Esophagus (tissue), 2 donors: ENCODE measurements around the gene ANKS4B. TPM values are rescaled to one million over a fixed set of nuclear protein-coding genes. Genes with fewer than 3 reads are reported as not detected.
"Not testable (repeated sequence)": the region's sequence is repeated elsewhere in the genome, so short reads cannot be mapped to it uniquely, and the experiment has no call there.

Source experiments
- H3K27ac ChIP-seq, 2 donors: one replicate each; pipeline ENCODE4 v1.5.1; 2013; ENCODE audit warnings: low read depth in 2 of 2, mild to moderate bottlenecking in 2 of 2, inconsistent platforms in 1 of 2, low read length in 1 of 2, moderate library complexity in 1 of 2
- H3K27me3 ChIP-seq, 2 donors: one replicate each; pipeline ENCODE4 v1.6.1; 2013; ENCODE audit warnings: low read length in 2 of 2, control low read depth in 1 of 2, mild to moderate bottlenecking in 1 of 2; ENCODE audit not compliant: insufficient read depth in 2 of 2, control insufficient read depth in 1 of 2
- H3K36me3 ChIP-seq, 2 donors: one replicate each; pipeline ENCODE4 v1.6.1; 2013; ENCODE audit warnings: low read length in 1 of 2; ENCODE audit not compliant: control insufficient read depth in 2 of 2, insufficient read depth in 2 of 2
- H3K4me1 ChIP-seq, 2 donors: one replicate each; pipeline ENCODE4 v1.6.1; 2013; ENCODE audit warnings: low read length in 1 of 2; ENCODE audit not compliant: control insufficient read depth in 2 of 2, insufficient read depth in 2 of 2
- H3K4me3 ChIP-seq, 2 donors: one replicate each; pipeline ENCODE4 v1.5.1; 2013; ENCODE audit warnings: low read length in 2 of 2, mild to moderate bottlenecking in 2 of 2, low read depth in 1 of 2, moderate library complexity in 1 of 2
- H3K9me3 ChIP-seq, 2 donors: one replicate each; pipeline ENCODE4 v1.6.1; 2013; ENCODE audit warnings: mild to moderate bottlenecking in 2 of 2, low read depth in 1 of 2, low read length in 1 of 2, moderate library complexity in 1 of 2; ENCODE audit not compliant: control insufficient read depth in 2 of 2, insufficient read depth in 1 of 2
- WGBS, 2 donors: extraction: QIAGEN DNeasy Blood & Tissue Kit; methylation state at CpG; one replicate each; pipeline ENCODE4 v1.1.7; 2013; 5-methylcytosine and 5-hydroxymethylcytosine counted together
- polyA plus RNA-seq, 2 donors: library from polyadenylated mRNA; stranded (reverse); fragments of 200-250 nt; gene quantifications; one replicate each; pipeline ENCODE4 v1.2.3, GENCODE V29; 2013
- donor health status: healthy with polysubstance abuse.
- donor health status: Bipolar disorder and iron deficiency.

Gene ANKS4B
- polyA plus RNA-seq, 2 donors = not detected

DNA sequence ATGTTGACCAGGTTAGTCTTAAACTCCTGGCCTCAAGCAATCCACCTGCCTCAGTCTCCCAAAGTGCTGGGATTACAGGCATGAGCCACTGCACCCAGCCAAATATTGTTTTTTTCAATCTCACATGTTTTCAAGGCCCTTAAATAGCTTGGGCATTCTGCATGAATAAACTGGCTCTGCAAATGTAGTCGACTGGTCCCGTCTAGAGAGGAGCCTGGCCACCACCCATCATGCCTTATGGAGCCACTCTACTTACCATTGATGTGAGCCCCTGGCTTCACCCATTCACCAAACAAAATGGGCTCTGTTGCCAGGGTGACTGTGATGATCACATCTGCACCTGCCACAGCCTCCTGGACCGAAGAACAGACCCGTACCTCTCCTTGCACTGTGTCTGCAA is 33.8 kb downstream of the ANKS4B start:
- Histone ChIP-seq H3K27me3 (no peaks in the 10 kb centered on the region), H3K36me3 (no peaks in the 10 kb centered on the region), H3K9me3 (no peaks in the 10 kb centered on the region), H3K27ac (no peak overlapping the region), H3K4me3 (no peak overlapping the region), H3K4me1 (no peaks in the 10 kb centered on the region)
- 88 to 90% methylated on average over 4 of the region's 4 CpGs for WGBS, 2 donors

DNA sequence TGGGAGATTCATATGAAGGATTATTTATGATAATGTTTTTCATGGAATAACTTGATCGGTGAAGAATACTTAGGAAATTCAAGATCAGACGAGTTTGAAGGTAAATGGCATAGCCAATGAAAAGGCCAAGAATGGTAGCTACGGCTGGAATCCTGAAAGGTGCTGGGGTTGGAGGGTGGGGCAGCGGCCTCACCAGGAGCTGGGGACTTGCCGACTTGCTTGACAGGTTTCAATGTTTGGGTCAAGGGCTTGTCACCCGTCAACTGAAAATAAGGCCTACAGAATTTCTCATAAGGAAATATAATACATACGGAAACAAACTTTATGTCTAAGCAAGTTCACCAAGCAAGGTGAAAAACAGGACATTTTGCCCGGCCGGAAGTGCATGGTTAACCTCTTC is 34.7 kb downstream of the ANKS4B start:
- H3K27ac ChIP-seq = no peak overlapping the region
- no peaks in the 10 kb centered on the region for H3K36me3 ChIP-seq
- H3K4me3 ChIP-seq = no peak overlapping the region
- 85 to 89% methylated on average over 9 of the region's 9 CpGs for WGBS, 2 donors
- no peaks in the 10 kb centered on the region for H3K4me1 ChIP-seq
- H3K27me3 ChIP-seq = no peaks in the 10 kb centered on the region
- H3K9me3 ChIP-seq = no peaks in the 10 kb centered on the region

DNA sequence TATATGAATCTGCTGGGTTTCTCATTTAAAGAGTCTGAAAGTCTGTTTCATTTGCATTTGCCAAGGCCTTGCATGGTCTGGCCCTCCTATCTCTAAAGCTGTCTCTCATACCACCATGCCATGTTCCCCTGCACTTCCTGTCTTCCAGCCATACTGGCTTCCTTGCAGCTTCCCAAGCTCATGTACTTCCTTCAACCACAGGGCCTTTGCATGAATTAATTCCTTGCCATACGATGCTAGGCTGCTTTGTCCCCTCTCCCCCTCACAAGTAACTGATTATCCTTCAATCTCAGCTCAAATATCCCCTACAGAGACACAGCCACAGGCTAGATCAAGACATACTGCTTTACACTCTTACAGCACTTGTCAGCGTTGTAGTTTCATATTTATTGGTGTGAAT is 38.8 kb downstream of the ANKS4B start:
- Histone ChIP-seq H3K27me3 (no peaks in the 10 kb centered on the region), H3K27ac (no peak overlapping the region), H3K4me3 (no peak overlapping the region), H3K36me3 (no peaks in the 10 kb centered on the region), H3K9me3 (no peaks in the 10 kb centered on the region), H3K4me1 (no peaks in the 10 kb centered on the region)
- WGBS, 2 donors = 70 to 77% methylated on average over 2 of the region's 2 CpGs

DNA sequence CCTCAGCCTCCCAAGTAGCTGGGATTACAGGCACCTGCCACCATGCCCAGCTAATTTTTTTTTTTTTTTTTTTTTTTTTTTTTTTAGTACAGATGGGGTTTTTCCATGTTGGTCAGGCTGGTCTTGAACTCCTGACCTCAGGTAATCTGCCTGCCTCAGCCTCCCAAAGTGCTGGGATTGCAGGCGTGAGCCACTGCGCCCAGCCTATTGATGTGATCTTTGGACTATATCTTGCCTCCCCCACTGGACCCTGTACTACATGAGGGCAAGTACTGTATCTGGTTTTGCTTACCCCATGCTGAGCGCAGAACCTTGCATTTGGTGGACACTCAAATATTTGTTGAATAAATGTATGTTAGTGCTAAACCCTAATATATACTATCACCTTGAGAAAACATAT is 39.3 kb downstream of the ANKS4B start:
- H3K4me1 ChIP-seq, H3K9me3 ChIP-seq, H3K27ac ChIP-seq, H3K4me3 ChIP-seq, H3K27me3 ChIP-seq, H3K36me3 ChIP-seq: not testable (repeated sequence)
- WGBS, 2 donors = 94 to 96% methylated on average over 3 of the region's 3 CpGs

DNA sequence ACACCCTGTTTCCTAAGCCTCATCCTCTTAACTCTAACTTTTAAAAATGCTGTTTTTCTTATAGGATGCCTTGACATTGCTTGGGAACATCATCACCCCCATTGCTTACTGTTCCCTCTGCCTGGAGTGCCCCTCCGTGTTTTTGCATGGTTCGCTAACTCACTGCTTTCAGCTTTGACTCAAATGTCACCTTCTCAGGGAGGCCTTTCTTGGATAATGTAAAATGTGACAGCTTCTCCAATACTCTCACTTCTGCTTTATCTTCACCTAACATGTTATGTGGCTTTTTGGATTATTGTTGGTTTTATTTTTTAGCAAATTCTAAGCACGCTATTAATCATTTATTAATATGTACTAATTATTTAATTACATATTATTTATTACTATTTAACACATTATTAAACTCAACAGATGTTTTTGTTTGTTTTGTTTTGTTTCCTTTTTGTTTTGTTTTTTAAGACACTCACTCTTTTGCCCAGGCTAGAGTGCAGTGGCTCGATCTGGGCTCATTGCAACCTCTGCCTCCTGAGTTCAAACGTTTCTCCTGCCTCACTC is 40.8 kb downstream of the ANKS4B start:
- Histone ChIP-seq H3K4me1 (peaks cover 2 to 4% of the 10 kb centered on the region in 2 donors), H3K27ac (no peak overlapping the region), H3K27me3 (no peaks in the 10 kb centered on the region), H3K9me3 (no peaks in the 10 kb centered on the region), H3K36me3 (no peaks in the 10 kb centered on the region), H3K4me3 (no peak overlapping the region)
- 71 to 77% methylated on average over 5 of the region's 5 CpGs for WGBS, 2 donors

DNA sequence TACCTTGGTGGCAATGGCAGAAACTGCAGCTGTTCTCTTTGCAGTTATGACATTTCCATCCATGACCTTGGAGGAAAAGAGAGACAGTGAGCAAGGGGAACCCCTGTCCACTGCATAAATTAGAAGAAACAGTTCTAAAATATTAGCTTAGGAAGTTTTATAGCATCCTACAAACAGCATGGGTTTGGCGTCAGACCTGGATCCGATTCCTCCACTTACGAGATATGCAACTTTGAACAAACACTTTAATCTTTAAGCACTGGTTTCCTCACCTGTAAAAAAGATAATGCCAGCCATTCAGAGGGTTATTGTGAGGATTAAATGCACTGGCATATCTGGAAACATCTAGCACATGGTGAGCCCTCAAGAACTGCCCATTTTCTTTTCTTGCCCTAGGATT is 42.0 kb downstream of the ANKS4B start:
- H3K4me3 ChIP-seq = no peak overlapping the region
- 73 to 91% methylated on average over 3 of the region's 3 CpGs for WGBS, 2 donors
- no peaks in the 10 kb centered on the region for H3K27me3 ChIP-seq
- no peaks in the 10 kb centered on the region for H3K36me3 ChIP-seq
- H3K4me1 ChIP-seq = peaks cover 2 to 4% of the 10 kb centered on the region in 2 donors
- no peaks in the 10 kb centered on the region for H3K9me3 ChIP-seq
- H3K27ac ChIP-seq = no peak overlapping the region

DNA sequence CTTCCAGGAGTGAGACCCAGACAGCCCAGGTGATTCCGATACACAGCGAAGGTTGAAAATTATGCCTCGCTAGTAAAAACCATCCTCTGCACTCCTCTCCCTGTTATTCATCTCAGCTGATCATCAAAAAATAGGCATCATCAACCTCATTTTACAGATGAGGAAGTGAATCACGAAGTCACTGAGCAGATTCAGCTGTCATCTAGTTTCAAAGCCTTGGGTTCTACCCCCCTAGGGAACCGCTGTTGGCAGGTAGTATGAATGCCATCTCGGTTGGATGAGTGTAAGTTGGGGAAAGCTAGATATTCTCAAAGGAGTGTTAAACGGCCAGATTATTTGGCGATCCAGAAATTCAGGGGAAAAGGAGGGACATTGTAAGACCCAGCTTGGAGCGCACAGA is 42.6 kb downstream of the ANKS4B start:
- Histone ChIP-seq H3K4me3 (no peak overlapping the region), H3K9me3 (no peaks in the 10 kb centered on the region), H3K36me3 (no peaks in the 10 kb centered on the region), H3K27ac (no peak overlapping the region), H3K27me3 (no peaks in the 10 kb centered on the region), H3K4me1 (peaks cover 2 to 4% of the 10 kb centered on the region in 2 donors)
- WGBS, 2 donors = 79 to 82% methylated on average over 9 of the region's 9 CpGs

DNA sequence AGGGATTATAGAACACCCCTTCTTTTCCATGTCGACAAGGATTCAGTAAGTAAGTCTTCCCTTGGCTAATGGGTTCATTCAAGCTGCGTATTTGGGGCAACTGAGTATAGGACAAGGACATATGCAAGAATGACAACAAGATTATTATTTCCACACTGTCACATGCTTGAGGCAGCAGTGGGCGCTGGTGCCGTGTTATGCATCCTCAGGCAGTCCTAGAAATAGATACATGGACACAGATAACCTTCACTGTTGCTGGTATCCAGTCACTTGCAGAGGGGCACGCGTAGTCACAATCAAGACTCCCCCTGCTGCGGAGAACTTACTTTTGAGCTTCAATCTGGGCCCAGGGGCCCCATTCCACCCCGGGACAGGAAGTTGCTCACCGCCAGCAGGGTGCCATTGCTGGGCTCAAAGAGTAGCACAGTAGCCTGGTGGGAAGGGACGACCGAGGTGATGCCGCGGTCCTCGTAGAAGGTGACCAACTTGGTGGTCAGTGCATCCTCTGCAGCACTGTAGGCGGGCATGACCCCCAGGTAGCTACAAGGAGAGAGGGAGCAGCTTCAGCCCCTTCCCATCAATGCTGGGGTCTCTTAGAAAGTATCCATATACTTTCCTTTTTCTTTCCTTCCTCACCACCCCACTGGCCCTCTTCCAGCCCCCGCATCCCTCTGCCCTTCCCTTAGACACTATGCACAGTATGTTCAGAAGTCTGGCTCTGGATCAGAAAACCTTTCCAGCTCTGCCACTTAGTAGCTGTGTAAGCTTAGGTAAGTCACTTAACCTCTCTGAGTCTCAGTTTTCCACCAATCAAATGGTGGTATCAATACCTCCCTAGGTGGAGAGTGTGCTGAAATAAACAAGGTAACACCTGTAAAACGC is 43.8 kb downstream of the ANKS4B start:
- WGBS, 2 donors = 77 to 79% methylated on average over 17 of the region's 17 CpGs
- Histone ChIP-seq H3K36me3 (no peaks in the 10 kb centered on the region), H3K9me3 (no peaks in the 10 kb centered on the region), H3K27ac (no peak overlapping the region), H3K4me1 (peaks cover 2 to 4% of the 10 kb centered on the region in 2 donors), H3K27me3 (no peaks in the 10 kb centered on the region), H3K4me3 (peak overlapping the region; percentile 36 to 45)

DNA sequence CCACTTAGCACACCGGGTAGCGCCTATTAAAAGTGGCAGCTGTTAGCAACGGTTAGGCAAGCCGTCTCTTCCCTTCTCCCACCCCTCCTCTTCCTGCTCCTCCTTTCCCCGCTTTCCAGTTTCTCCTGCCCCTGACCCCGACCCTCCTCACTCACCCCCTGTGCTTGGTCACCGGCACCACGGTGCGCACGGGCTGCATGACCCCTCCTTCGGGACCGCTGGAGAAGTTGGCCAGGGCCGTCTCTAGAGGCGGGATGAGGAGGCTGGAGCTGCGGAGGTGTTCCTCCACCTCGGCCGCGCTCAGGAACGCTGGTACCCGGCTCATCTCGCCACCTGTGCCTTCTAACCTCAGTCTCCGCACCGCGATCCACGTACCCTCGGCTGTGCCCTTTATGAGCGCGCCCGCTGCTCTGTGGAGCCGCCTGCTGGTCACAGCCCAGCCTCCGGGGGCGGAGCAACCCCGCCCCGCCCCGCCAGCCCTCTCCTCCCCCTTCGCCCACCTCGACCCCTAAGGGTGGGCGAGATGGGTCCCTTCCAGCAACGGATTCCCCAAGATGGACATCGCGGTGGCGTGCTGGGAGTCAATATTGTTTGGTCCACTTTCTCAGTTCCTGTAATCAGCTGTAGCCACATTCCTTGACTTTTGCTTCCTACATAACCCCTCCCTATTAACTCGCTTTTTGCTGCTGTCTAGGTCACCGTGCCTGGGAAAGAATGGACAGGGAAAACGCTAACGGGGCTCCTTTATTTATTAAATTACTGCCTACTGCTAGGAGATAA is 44.6 kb downstream of the ANKS4B start, which contains the start of gene CRYM:
CRYM (minus strand) TSS at position 364 of the 780 bp plus-strand sequence; CDS start at position 325, 39 bp downstream.
- no peaks in the 10 kb centered on the region for H3K9me3 ChIP-seq
- no peak within 1 kb of the TSS for H3K27ac ChIP-seq
- H3K4me1 ChIP-seq = peaks cover 2 to 4% of the 10 kb centered on the region in 2 donors
- WGBS, 2 donors = 1% methylated on average over 46 of the region's 46 CpGs
- H3K27me3 ChIP-seq = no peaks in the 10 kb centered on the region
- H3K4me3 ChIP-seq = peak within 1 kb of the TSS; percentile 36 to 45
- no peaks in the 10 kb centered on the region for H3K36me3 ChIP-seq
